ENCODE measurements around the gene LDB2. TPM values are rescaled to one million over a fixed set of nuclear protein-coding genes. Genes with fewer than 3 reads are reported as not detected.

LDB2 gene
- total and polyA plus RNA-seq, 2 of the 8 experiments (the other 6 are each of a cell fraction or from before 2014, with no cell fraction given) = 57.0 to 140 TPM

DNA sequence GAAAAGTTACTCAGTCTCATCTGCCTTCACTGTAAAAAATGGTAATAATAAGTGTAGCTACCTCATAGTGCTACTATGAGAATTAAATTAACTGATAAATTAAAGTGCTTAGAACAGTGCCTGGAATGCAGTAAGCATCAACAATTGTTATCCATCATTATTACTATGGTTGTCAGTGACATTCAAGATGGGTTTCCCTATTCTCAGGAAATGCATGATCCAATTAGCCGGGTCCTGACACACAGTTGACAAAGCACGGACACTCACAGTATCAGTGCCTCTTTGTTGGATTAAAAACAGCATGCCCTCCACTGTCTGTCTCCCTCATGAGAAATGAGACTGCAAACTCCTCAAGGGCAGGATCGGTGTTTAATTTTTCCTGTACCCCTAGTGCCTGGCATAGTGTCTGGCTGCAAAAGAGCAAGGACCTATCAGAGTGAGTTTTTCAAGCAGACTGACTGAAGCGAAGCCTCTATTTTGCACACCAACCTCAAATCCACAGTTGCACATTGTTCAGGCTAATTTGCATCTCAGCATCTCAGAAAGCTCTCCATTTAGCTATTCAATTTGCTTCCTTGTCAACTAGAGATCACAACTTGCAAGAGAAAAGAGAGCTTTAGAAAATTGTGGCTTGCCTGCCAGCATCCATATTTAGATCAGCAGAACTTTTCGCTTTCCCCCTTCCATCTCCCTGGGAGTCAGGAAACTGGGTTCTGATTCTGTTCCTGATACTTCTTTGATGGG lies 122.9 kb downstream of the LDB2 start (continued):
- TF ChIP-seq JUN (IDR thresholded peaks at IDR 0.05; ENCODE audit: low read depth, low read length) (no peak), ZNF274 (IDR thresholded peaks at IDR 0.05; ENCODE audit: borderline replicate concordance, extremely low read depth, low read length) (no peak)

Measured in H1 (cell line).